BE2C (cell line): ENCODE measurements around the gene PCNX3.

Source experiments
- DNase-seq: peaks from one replicate; pipeline ENCODE4 v3.0.0-alpha.2; 2020
- H3K27me3 ChIP-seq: fragments of 250-450 bp; sonication (Bioruptor Pico); 2 replicates; pipeline ENCODE4 v1.5.1; 2020; ENCODE audit warnings: mild to moderate bottlenecking
- H3K36me3 ChIP-seq: fragments of 250-450 bp; sonication (Bioruptor Pico); 2 replicates; pipeline ENCODE4 v1.5.1; 2020; ENCODE audit warnings: mild to moderate bottlenecking
- H3K4me1 ChIP-seq: fragments of 250-450 bp; sonication (Bioruptor Pico); 2 replicates; pipeline ENCODE4 v1.5.1; 2020
- H3K4me3 ChIP-seq: 2 replicates; pipeline ENCODE4 v1.5.1; 2011; ENCODE audit warnings: low read depth, low read length
- H3K9me3 ChIP-seq: fragments of 250-450 bp; sonication (Bioruptor Pico); 2 replicates; pipeline ENCODE4 v1.5.1; 2020
- CTCF ChIP-seq: IDR thresholded peaks from 2 replicates; pipeline ENCODE4 v1.5.1; 2012; ENCODE audit warnings: mild to moderate bottlenecking, low read depth, low read length

The PCNX3 gene

DNA sequence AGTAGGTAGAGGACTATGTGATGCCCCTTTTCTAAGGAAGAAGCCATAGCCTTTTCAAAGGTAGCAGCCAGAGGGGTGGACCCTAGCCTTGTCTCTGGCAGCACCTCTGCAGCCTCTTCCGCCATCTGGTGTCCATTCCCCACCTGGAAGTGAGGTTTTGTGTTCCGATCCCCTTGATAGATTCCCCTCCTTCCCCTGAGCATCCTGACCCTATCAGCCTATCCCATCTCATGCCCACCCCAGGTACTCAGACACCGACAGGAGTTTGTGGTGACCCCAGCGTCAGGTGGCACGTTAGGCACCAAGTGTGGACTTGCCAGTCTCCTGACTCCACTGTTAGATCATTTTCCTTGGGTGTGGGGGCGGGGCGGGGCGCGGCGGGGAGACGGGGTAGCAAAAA lies 43.6 kb upstream of the PCNX3 start:
- DNase-seq = peak; percentile 46
- Histone ChIP-seq H3K27me3 (no peaks in the 10 kb centered on the region), H3K9me3 (no peaks in the 10 kb centered on the region), H3K4me3 (peak overlapping the region; percentile 80), H3K36me3 (peaks cover 4% of the 10 kb centered on the region; the same call in 1 of the 2 replicates), H3K4me1 (no peaks in the 10 kb centered on the region)
- TF ChIP-seq CTCF = peak; percentile 47

DNA sequence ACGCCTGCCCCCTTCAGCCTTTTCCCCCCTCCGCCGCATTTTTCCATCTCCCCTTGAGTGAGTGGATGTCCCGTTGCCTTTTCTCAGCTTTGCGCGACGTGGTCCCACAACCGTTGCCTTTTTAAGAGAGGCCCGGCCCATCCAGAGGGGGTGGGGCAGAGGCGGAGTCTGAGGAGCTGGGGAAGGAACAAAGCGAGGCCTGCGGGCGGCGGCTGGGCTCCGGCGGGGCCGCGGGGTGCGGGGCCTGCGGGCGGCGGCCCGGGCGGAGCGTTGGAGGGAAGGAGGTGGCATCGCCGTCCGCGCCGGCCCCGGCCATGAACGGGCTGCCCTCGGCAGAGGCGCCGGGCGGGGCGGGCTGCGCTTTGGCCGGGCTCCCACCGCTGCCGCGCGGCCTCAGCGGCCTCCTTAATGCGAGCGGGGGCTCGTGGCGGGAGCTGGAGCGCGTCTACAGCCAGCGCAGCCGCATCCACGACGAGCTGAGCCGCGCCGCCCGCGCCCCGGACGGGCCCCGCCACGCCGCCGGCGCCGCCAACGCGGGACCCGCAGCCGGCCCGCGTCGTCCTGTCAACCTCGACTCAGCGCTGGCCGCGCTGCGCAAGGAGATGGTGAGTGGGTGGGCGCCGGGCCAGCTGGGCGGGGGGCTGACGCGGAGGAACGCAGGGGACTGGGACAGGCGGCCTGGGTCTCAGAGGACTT lies 43.1 kb upstream of the PCNX3 start, which contains the start of gene FAM89B:
FAM89B (plus strand) TSS at position 183 of the 696 bp plus-strand sequence; CDS start at position 315, 132 bp downstream.
- H3K27me3 ChIP-seq = no peaks in the 10 kb centered on the region
- DNase-seq = peak; percentile 84
- H3K4me1 ChIP-seq = no peaks in the 10 kb centered on the region
- H3K9me3 ChIP-seq = no peaks in the 10 kb centered on the region
- H3K36me3 ChIP-seq = peaks cover 4% of the 10 kb centered on the region; the same call in 1 of the 2 replicates
- TF ChIP-seq CTCF = no peak
- peak within 1 kb of the TSS; percentile 80 for H3K4me3 ChIP-seq

DNA sequence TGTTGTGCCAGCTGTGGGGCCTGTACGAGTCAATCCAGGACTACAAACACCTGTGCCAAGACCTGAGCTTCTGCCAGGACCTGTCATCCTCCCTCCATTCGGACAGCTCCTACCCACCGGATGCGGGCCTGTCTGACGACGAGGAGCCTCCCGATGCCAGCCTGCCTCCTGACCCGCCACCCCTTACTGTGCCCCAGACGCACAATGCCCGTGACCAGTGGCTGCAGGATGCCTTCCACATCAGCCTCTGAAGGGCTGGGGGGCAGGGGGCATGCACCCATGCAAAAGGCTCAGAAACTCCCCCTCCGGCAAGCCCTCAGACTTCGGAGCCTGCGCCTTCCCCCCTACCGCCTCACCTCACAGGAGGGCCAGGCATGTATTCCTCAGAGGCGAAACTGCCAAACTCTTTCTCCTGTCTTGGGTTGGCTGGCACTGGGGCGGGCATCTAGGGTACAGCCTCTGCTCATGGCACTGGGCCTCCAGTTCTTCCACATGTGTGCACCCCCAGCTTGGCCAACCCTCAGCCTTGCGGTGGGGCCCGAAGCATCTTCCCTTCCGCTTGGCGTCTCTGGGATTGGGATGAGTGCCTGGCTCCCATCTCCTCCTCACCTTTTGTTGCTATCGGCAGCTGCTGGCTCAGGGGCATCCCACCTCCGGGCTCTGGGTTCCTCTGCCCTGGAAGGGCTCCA lies 42.0 kb upstream of the PCNX3 start:
- no peaks in the 10 kb centered on the region for H3K4me1 ChIP-seq

DNA sequence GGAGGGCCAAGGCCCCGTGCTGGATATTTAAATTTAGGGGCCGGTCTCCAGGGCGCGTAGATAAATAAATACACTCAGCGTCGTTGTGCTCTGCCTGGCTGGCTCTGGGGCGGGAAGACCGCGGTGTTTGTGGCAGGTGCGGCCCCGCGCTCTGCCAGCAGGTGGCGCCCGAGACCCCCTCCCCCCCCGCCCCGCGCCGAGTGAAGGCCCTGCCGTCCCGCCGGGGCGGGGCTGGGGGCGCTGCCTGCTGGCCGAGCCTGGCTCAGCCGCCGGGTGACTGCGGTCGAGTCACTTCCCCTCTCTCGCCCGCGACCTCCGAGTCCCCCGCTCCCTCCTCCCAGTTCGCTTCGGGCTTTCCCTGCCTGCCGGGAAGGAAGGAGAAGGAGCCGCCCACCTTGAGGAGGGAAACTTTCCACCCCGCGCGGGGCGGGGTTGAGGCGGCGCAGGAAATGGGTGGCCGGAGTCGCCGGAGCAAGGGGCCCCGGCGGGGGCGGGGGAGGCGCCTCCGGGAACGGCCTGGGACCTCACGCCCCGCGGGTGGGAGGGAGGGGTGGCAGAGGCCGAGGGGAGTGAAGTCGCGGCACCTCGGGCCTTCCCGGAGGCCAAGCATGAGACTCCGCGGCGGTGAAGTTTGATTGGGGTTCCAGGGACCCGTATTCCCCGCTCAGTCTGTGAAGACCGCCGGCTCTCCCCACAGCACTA lies 41.3 kb upstream of the PCNX3 start:
- no peaks in the 10 kb centered on the region for H3K4me1 ChIP-seq
- H3K27me3 ChIP-seq = no peaks in the 10 kb centered on the region
- peak overlapping the region; percentile 20; the same call in 1 of the 2 replicates for H3K4me3 ChIP-seq
- TF ChIP-seq CTCF = peak; percentile 33
- peak; percentile 83 for DNase-seq
- peaks cover 4% of the 10 kb centered on the region; the same call in 1 of the 2 replicates for H3K36me3 ChIP-seq
- no peaks in the 10 kb centered on the region for H3K9me3 ChIP-seq

More for the DNA sequence above, 42.0 kb upstream of the PCNX3 start:
- H3K27me3 ChIP-seq = no peaks in the 10 kb centered on the region
- H3K36me3 ChIP-seq = peaks cover 4% of the 10 kb centered on the region; the same call in 1 of the 2 replicates
- peak overlapping the region; percentile 50; the same call in 1 of the 2 replicates for H3K4me3 ChIP-seq
- no peak for DNase-seq
- no peak for TF ChIP-seq CTCF
- H3K9me3 ChIP-seq = no peaks in the 10 kb centered on the region

DNA sequence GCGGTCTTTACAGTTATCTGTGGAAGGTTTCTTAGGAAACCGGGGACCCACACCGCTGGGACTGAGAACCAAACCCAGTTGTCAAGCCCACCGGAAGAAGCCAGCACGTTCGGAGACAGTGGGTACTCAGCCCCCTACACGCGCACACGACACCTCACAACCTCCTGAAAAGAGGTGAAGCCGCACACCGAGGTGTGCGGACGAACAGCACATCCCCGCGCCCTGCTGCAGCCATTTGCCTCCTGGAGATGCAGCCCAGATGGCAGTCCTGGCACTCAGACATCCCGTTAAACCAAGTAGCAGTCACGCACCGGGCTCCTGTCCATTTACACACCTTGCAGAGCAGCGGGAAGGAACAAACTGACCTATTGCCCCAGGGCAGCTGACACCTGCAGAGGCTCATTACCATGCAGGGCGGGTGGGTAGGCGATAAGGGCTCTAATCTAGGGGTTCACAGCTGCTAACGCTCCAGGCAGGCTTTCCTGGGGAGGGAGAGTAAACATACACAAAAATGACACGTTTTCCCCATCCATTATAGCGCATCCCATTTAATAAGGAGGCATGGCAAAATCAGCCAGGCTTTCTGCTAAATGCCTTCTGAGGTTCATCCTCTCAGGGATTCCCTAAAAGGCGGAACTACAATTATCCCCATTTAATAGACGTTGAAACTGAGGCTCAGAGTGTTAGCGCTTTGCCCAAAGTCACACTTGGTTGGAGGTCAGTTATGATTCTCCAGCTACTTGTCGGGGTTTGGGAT lies 40.6 kb upstream of the PCNX3 start:
- no peaks in the 10 kb centered on the region for H3K27me3 ChIP-seq
- H3K4me1 ChIP-seq = no peaks in the 10 kb centered on the region
- H3K36me3 ChIP-seq = peaks cover 4% of the 10 kb centered on the region; the same call in 1 of the 2 replicates
- no peak for DNase-seq
- H3K4me3 ChIP-seq = no peak overlapping the region
- TF ChIP-seq CTCF = no peak
- no peaks in the 10 kb centered on the region for H3K9me3 ChIP-seq
